HCT116 (cell line): ENCODE results near the gene PLXNC1. TPM values are rescaled to one million over a fixed set of nuclear protein-coding genes. Genes with fewer than 3 reads are reported as not detected.

Experiments used
- ATAC-seq: fragments of 200-7000 bp; cut with Tn5 transposase; 2 replicates; pipeline ENCODE4 v1.9.1; 2020; ENCODE audit warnings: mild to moderate bottlenecking, moderate library complexity
- BruUV-seq: library from RNA; stranded (reverse); fragments of 400-500 nt; replicated peaks from 2 replicates; lab custom pipeline; 2021; lab: Mats Ljungman, UMichigan
- CTCF ChIA-PET: fragments of 300-600 bp; sonication (Branson Sonifier 250); formaldehyde crosslinking; loops from one replicate; lab custom pipeline; 2021; ENCODE audit warnings: antibody characterized with exemption; lab: Charles Lee
- POLR2A ChIA-PET: fragments of 300-600, 350-600 bp; sonication (Branson Sonifier 250); formaldehyde crosslinking; loops from one replicate; lab custom pipeline; 2021; ENCODE audit warnings: antibody characterized with exemption; lab: Charles Lee
- RAD21 ChIA-PET, 2 experiments: fragments of 300-600 bp; sonication (Branson Sonifier 250); formaldehyde crosslinking; loops; one replicate each; lab custom pipeline; 2023; ENCODE audit warnings: low total read pairs in 2 of 2; ENCODE audit not compliant: uncharacterized antibody in 2 of 2, unreplicated experiment in 2 of 2, low non-redundant PET in 1 of 2; lab: Charles Lee
- DNase-seq: peaks from one replicate; pipeline ENCODE4 v3.0.0-alpha.2; 2010; ENCODE audit warnings: low read depth, low spot score
- H2AFZ ChIP-seq: fragments of 200-600 bp; shearing (Covaris generic), sonication (generic); 2 replicates; pipeline ENCODE4 v1.6.1; 2017; ENCODE audit warnings: low read depth, mixed run types, mixed read lengths, antibody characterized with exemption, low read length; ENCODE audit not compliant: poor library complexity, severe bottlenecking
- H3K27ac ChIP-seq: 2 replicates; pipeline ENCODE4 v1.5.1; 2012; ENCODE audit warnings: low read depth, low read length
- H3K27me3 ChIP-seq: fragments of 200-600 bp; sonication (generic); 2 replicates; pipeline ENCODE4 v1.6.1; 2016; ENCODE audit warnings: mixed run types, low read length, mixed read lengths; ENCODE audit not compliant: insufficient read depth
- H3K36me3 ChIP-seq, 2 experiments: fragments of 200-500 bp in 1 of 2; fragments of 200-600 bp in 1 of 2; sonication (Bioruptor generic) in 1 of 2; sonication (generic) in 1 of 2; 2 replicates each; pipeline versions ENCODE4 v1.5.1 to v1.6.1; 2014 to 2016; ENCODE audit warnings: low read length in 2 of 2, inconsistent platforms in 1 of 2, mixed read lengths in 1 of 2, mixed run types in 1 of 2; ENCODE audit not compliant: insufficient read depth in 2 of 2, control insufficient read depth in 1 of 2
- H3K4me1 ChIP-seq, 2 experiments: fragments of 200-600 bp in 1 of 2; sonication (generic) in 1 of 2; 2 replicates each; pipeline versions ENCODE4 v1.5.1 to v1.6.1; 2012 to 2017; ENCODE audit warnings: low read length in 2 of 2, inconsistent platforms in 1 of 2, mild to moderate bottlenecking in 1 of 2, mixed read lengths in 1 of 2, mixed run types in 1 of 2, moderate library complexity in 1 of 2; ENCODE audit not compliant: insufficient read depth in 2 of 2, control insufficient read depth in 1 of 2
- H3K4me2 ChIP-seq: fragments of 200-600 bp; sonication (generic); 2 replicates; pipeline ENCODE4 v1.6.1; 2017; ENCODE audit warnings: mixed run types, low read length, mixed read lengths
- H3K4me3 ChIP-seq, 2 experiments: fragments of 200-600 bp in 1 of 2; sonication (generic) in 1 of 2; replicated peaks in 1 of 2; 2 replicates each; pipeline ENCODE4 v1.5.1; 2011 to 2016; ENCODE audit warnings: low read length in 2 of 2, control low read depth in 1 of 2, low read depth in 1 of 2, mild to moderate bottlenecking in 1 of 2, mixed read lengths in 1 of 2, mixed run types in 1 of 2
- H3K79me2 ChIP-seq: fragments of 200-600 bp; sonication (generic); 2 replicates; pipeline ENCODE4 v1.6.1; 2017; ENCODE audit warnings: mild to moderate bottlenecking, mixed run types, low read length, moderate library complexity, mixed read lengths; ENCODE audit not compliant: insufficient read depth
- H3K9ac ChIP-seq: fragments of 200-600 bp; sonication (generic); 2 replicates; pipeline ENCODE4 v1.6.1; 2016; ENCODE audit warnings: low read length, mixed read lengths
- H3K9me2 ChIP-seq: fragments of 200-600 bp; sonication (generic), shearing (Covaris generic); 2 replicates; pipeline ENCODE4 v1.6.1; 2017; ENCODE audit warnings: mixed run types, mild to moderate bottlenecking, moderate library complexity; ENCODE audit not compliant: insufficient read depth
- H3K9me3 ChIP-seq, 2 experiments: fragments of 200-500 bp in 1 of 2; fragments of 200-600 bp in 1 of 2; sonication (Bioruptor generic) in 1 of 2; sonication (generic) in 1 of 2; 2 replicates each; pipeline ENCODE4 v1.6.1; 2014 to 2017; ENCODE audit warnings: low read length in 2 of 2, mixed read lengths in 2 of 2, inconsistent platforms in 1 of 2, low read depth in 1 of 2, mild to moderate bottlenecking in 1 of 2, mixed run types in 1 of 2, moderate library complexity in 1 of 2; ENCODE audit not compliant: control insufficient read depth in 1 of 2, insufficient read depth in 1 of 2
- H4K20me1 ChIP-seq: fragments of 200-600 bp; sonication (generic), shearing (Covaris generic); 2 replicates; pipeline ENCODE4 v1.6.1; 2017; ENCODE audit warnings: mixed run types, mild to moderate bottlenecking, moderate library complexity; ENCODE audit not compliant: insufficient read depth
- CEBPB ChIP-seq: IDR thresholded peaks from 2 replicates; pipeline ENCODE4 v1.6.1; 2012; ENCODE audit warnings: low read depth
- EGR1 ChIP-seq: IDR thresholded peaks from 2 replicates; pipeline ENCODE4 v1.6.1; 2012; ENCODE audit warnings: low read depth
- EZH2 ChIP-seq: fragments of 200-600 bp; sonication (generic); IDR thresholded peaks from 2 replicates; pipeline ENCODE4 v1.6.1; 2017; ENCODE audit warnings: antibody characterized with exemption, mixed run types
- JUND ChIP-seq: IDR thresholded peaks from 2 replicates; pipeline ENCODE4 v1.6.1; 2012
- MAX ChIP-seq: IDR thresholded peaks from 2 replicates; pipeline ENCODE4 v1.6.1; 2012
- POLR2A ChIP-seq: IDR thresholded peaks from 2 replicates; pipeline ENCODE4 v1.7.0; 2011; ENCODE audit warnings: borderline replicate concordance; ENCODE audit not compliant: insufficient read depth, insufficient read length; ENCODE audit errors: extremely low read depth
- REST ChIP-seq: IDR thresholded peaks from 2 replicates; pipeline ENCODE4 v1.6.1; 2012; ENCODE audit warnings: low read depth
- SRF ChIP-seq: IDR thresholded peaks from 2 replicates; pipeline ENCODE4 v1.6.1; 2012; ENCODE audit warnings: low read depth
- TCF7L2 ChIP-seq: IDR thresholded peaks from 2 replicates; pipeline ENCODE4 v1.7.0; 2011; ENCODE audit warnings: borderline replicate concordance, inconsistent platforms; ENCODE audit not compliant: insufficient read depth, insufficient read length; ENCODE audit errors: extremely low read depth
- ZBTB33 ChIP-seq: IDR thresholded peaks from 2 replicates; pipeline ENCODE4 v1.6.1; 2011; ENCODE audit warnings: mild to moderate bottlenecking, low read length, moderate library complexity; ENCODE audit not compliant: insufficient replicate concordance; ENCODE audit errors: extremely low read depth
- ZFX ChIP-seq: fragments of 450-650 bp; IDR thresholded peaks from 2 replicates; pipeline ENCODE4 v1.6.1; 2017
- intact Hi-C: fragments of 100-400 bp; cut with micrococcal nuclease; formaldehyde crosslinking; loops from 2 replicates; pipeline ENCODE4 v1.10.0; 2022
- total RNA-seq: library from RNA; stranded (reverse); gene quantifications from one replicate; pipeline ENCODE4 v1.2.1, GENCODE V29; 2021; ENCODE audit not compliant: unreplicated experiment

PLXNC1 gene
- total RNA-seq, 1 experiment from 2014 or later: 0.25 TPM

- no peak for TF ChIP-seq ZBTB33
These were observed 174.0 kb downstream of the PLXNC1 start (continued) for GRCh38 chr12:94322346-94322745.

GRCh38 chr12:94326234-94326633 lies 177.9 kb downstream of the PLXNC1 start:
- TF ChIP-seq EZH2 (no peak), ZFX (no peak), REST (no peak), SRF (no peak), CEBPB (no peak), EGR1 (no peak), JUND (no peak), TCF7L2 (no peak), MAX (no peak), POLR2A (no peak)
- H3K4me3 ChIP-seq: no peak overlapping the region
- H3K9me3 ChIP-seq: peaks cover 0 to 5% of the 10 kb centered on the region in 2 experiments; a peak in 2 of 4 replicates
- H3K4me2 ChIP-seq: no peak overlapping the region
- BruUV-seq: no TSS peak
- no peaks in the 10 kb centered on the region for H3K79me2 ChIP-seq
- intact Hi-C loops: loop anchor here (5.0 kb wide), 1 partner anchor 206 kb away; no protein-coding TSS in a partner anchor
- H3K36me3 ChIP-seq: peaks cover 0 to 14% of the 10 kb centered on the region in 2 experiments; a peak in 1 of 4 replicates
- H3K9me2 ChIP-seq: no peaks in the 10 kb centered on the region
- ATAC-seq: no peak
- CTCF ChIA-PET: no interaction called here
- POLR2A ChIA-PET: no interaction called here
- H3K4me1 ChIP-seq: no peaks in the 10 kb centered on the region
- no peaks in the 10 kb centered on the region for H3K27me3 ChIP-seq
- no peak for DNase-seq
- no peaks in the 10 kb centered on the region for H4K20me1 ChIP-seq
- no peak overlapping the region for H2AFZ ChIP-seq
- no peak overlapping the region for H3K9ac ChIP-seq
- H3K27ac ChIP-seq: no peak overlapping the region
- RAD21 ChIA-PET: no interaction called here
